ENCODE data around the gene GTF2IRD1.

GTF2IRD1 gene

DNA sequence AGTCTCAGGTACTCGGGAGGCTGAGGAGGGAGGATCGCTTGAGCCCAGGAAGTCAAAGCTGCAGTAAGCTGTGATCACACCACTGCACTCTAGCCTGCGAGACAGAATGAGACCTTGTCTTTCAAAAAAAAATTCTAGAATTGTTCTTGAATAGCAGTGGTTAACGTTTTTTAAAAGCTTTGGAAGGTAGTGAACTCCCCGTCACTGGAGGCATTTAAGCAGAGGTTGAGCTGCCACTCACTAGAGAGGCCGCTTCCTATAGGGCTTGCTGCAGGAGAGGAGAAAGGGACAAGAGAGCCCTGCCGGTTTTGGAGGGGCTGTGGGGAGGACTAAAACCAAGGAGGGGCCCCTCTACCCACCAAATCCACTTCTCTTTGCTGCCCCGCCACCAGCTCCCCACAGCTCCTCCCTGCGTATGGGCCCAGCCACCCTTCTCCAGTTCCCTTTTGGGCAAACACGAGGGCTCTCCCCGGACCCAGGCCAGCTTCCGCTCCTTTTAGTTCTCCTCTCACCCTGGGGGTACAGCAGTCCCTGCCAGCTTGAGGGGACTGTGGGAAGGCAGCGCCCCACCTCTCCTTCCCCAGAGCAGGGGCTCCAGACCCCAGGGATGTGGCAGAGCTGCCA is 116.9 kb downstream of the GTF2IRD1 start:
- DNase-seq, result no peak

DNA sequence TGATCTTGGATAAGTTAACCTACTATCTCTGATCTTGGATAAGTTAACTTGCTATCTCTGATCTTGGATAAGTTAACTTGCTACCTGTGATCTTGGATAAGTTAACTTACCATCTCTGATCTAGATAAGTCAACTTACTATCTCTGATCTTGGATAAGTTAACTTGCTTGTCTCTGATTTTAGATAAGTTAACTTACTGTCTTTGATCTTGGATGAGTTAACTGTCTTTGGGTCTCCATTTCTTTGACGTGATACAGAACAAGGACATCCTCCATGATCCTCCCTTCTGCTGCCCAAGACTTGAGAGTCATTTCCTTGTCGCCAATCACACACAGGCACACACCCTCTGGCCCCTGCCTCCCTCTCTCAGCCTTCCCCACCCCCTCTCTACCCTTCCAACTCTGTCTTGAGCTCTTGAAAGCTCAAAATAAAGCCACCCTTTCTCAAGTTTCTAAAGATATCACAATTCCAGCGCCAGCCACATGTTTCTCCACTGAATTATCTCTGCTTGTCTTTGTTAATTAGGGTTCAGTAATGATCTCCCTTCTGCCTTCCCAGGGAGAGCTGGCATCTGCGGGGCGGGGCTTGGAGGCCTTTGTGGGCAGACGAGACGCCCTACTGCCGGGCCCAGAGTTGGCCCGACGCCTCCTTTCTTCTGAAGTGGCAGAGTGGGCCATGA is 118.7 kb downstream of the GTF2IRD1 start:
- no peak for DNase-seq

DNA sequence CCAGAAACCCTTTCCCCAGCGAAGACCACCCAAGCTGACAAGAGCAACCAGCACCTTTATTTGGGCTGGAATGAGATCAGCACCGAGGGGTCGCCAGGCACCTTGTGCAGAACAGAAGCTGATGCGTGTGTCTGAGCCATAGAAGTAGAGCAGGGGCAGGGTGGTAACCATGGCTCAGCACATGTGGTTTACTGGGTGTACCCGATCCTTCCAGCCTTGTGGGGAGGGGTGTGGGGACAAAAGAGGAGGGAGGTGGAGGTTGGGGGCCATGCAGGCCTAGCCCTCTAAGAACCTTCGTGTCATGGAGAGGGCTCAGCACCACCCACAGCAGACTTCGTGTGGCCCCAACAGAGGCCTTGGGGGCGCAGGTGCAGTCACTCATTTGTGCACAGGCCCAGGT is 119.8 kb downstream of the GTF2IRD1 start:
- DNase-seq, result no peak

- DNase-seq, result peak; percentile 12
These were observed 121.5 kb downstream of the GTF2IRD1 start for GRCh38 chr7:74575083-74575784.

DNA sequence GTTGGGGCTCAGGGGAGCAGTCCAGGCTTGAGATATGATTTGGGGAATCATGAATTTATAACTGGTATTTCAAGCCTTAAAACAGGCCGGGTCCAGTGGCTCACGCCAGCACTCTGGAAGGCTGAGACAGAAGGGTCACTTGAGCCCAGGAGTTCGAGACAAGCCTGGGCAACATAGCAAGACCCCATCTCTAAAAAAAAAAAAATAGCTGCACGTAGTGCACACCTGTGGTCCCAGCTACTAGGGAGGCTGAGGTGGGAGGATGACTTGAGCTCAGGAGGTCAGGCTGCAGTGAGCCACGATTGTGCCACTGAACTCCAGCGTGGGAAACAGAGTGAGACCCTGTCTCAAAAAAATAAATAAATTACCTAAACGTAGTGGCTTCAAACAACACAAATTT is 122.1 kb downstream of the GTF2IRD1 start:
- DNase-seq, result no peak

DNA sequence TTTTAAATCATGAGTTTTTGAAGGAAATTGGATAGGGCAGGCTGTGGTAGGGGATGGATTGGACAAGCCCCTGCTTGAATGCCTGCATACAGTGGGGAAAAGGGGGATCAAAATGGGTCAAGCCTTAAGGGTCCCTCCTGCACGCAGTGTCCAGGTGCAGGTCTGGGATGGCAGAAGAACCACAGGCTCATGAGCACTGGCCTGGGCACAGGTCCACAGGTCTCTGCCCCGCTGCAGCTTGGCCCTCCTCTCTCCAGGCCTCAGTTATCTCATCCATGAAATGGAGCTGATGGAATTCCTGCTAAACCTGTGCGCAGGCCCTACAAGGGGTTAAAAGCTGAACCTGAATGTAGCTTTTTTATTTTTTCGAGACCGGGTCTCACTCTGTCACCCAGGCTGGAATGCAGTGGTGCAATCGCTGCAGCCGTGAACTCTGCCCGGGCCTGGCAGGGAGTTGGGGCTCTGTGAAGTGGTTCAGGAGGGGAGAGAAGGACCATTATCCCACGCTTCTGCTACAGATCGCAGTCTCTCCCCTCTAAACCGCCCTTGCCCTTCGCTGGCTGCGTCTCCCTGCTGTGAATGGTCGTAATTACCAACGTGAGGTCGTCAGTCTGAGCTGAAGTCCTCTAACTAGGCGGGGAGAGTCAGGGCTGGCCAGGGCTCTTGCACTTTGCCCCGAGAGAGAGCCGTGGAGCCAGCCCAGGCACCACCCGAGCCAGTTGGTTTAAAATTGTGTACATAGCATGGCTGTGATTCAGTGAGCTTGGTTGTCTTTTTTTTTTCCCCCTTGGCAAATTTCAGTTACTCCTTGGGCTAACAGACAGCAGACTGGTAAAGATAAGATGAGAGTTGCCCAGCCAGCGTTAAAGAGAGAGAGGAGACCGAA is 126.3 kb downstream of the GTF2IRD1 start:
- DNase-seq, result no peak

- no peak for DNase-seq
These were observed 128.3 kb downstream of the GTF2IRD1 start for GRCh38 chr7:74581916-74582440.

DNA sequence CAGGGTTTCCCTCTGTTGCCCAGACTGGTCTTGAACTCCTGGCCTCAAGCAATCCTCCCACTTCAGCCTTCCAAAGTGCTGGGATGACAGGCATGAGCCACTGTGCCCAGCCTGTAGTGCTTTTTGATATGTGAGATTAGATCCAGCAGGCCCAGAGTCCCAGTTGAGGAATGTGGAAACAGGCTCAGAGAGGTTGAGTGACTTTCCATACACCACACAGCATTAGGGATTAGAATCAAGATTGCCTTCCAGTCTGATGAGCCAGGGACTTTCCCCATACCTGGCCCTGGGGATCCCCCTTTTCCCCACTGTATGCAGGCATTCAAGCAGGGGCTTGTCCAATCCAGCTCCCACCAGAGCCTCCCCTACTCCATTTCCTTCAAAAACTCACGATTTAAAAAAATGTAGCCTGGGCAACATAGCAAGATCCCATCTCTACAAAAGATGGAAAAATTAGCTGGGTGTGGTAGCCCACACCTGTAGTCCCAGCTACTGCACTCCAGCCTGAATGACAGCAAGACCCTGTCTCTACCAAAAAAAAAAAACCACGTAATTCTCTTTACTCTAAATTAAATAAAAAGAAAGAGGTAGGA is 128.8 kb downstream of the GTF2IRD1 start:
- DNase-seq, result no peak

GRCh38 chr7:74583630-74584029 is 129.9 kb downstream of the GTF2IRD1 start:
- DNase-seq, result no peak

- DNase-seq, result no peak
These were observed 130.7 kb downstream of the GTF2IRD1 start for GRCh38 chr7:74584160-74584954.

- DNase-seq, result no peak
These were observed 132.1 kb downstream of the GTF2IRD1 start for GRCh38 chr7:74585844-74586243.

- no peak for DNase-seq
These were observed 132.8 kb downstream of the GTF2IRD1 start for GRCh38 chr7:74586258-74587175.

DNA sequence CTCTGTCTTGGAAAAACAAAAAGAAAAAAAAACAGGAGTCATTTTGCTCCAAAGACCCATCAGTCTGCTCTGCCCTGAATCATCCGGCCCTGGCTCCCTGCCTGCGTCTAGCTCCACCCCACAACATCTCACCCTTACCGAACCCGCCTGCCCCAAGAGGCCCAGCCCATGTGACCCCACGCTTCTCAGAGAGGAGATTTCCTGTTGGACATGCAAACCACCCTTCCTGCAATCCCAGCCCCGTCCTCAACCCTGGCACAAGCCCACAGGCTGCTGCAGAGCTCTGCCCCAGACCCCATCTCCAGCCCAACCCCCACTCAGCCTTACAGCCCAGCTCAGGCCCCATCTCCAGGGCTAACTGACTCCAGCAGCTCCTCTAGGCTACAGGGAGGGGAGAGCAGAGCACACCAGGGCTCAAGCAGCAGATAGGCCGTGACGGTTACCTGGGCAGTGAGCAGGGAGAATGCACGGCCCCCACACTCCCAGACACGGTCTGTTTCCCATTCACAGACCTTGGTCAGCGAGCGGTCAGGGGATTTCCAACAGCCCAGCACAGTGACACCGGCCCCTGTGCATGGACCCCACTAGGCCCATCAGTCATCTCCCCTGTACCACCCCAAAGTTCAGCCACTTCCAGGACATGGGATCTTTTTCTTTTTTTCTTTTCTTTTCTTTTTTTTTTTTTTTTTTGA is 133.9 kb downstream of the GTF2IRD1 start:
- no peak for DNase-seq

GRCh38 chr7:74590813-74591212 is 137.1 kb downstream of the GTF2IRD1 start:
- DNase-seq, result no peak

DNA sequence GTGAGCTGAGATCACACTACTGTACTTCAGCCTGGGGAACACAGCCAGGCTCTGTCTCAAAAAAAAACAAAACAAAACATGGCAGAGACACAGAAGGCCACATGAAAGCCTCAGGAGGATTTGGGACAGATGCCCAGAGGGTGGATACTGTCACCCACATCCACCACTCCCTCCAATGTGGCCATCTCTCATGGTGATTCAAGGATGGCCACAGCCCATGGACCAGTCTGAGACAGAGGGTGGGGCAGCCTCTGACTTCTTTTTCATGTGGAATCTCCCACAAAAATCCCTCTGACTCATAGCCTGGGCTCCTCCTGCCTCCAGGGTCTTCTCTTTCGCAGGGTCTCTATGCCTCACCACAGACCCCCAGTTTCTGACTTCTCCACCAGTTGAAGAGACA is 144.9 kb downstream of the GTF2IRD1 start:
- DNase-seq, result no peak

DNA sequence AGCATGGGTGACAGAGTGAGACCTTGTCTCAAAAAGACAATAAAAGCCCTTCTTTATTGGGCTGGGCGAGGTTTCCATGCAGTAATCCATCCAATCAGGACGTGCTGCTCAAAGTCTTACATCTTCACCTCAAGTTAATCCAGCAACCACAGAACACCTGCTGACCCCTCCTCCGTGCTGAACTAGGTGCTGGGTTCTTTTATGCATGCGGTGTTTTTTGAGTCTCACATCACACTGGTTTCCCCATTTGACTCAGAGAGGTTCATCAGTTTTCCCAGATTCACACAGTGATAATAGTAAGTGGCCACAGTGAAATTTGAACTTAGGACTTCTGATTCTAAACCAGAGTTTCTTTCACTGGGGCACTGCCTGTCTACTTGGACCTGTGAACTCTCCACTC is 145.5 kb downstream of the GTF2IRD1 start:
- no peak for DNase-seq

DNA sequence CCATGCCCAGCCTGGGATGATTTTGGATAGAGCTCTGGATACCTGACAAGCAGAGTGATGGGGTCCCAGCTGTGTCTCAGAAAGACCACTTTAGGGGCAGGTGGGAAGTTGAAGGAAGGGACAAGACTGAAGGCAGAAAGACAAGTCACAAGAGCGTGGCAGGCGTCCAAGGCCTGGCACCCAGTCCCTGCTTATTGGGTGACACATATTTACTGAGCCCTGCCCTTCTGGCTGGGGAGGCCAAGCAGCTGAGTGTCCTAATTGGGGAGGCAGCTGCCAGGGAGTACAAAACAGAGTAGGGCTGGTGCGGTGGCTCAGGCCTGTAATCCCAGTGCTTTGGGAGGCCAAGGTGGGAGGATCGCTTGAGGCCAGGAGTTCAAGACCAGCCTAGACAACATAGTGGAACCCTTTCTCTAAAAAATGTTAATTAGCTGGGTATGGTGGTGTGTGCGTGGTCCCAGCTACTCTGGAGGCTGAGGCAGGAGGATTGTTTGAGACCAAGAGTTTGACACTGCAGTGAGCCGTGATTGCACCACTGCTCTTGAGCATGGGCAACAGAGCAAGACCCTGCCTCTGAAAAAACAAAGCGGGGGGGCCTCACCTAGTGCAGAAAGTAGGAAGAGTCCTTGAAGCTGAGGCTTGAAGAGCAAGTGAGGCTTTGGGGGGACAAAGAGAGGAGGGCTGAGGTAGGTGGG is 150.8 kb downstream of the GTF2IRD1 start:
- no peak for DNase-seq

GRCh38 chr7:74606101-74606908 is 152.6 kb downstream of the GTF2IRD1 start:
- DNase-seq, result peak; percentile 62

All from activated CD4-positive, alpha-beta T cell treated with anti-CD3 and anti-CD28 coated beads for 48 hours (primary cell).